Naive thymus-derived CD4-positive, alpha-beta T cell (primary cell): ENCODE results near the gene GAGE12J. TPM values are rescaled to one million over a fixed set of nuclear protein-coding genes. Genes with fewer than 3 reads are reported as not detected.
"Not testable (repeated sequence)": the region's sequence is repeated elsewhere in the genome, so short reads cannot be mapped to it uniquely, and the experiment has no call there.

Source experiments
- ATAC-seq: fragments of 150-1000 bp; cut with Tn5 transposase; 2 replicates; pipeline ENCODE4 v1.10.0; 2021; ENCODE audit warnings: mild to moderate bottlenecking, moderate library complexity
- CTCF ChIA-PET: fragments of 350-600 bp; sonication (Branson Sonifier 250); formaldehyde crosslinking; loops from one replicate; lab custom pipeline; 2021; ENCODE audit warnings: antibody characterized with exemption; lab: Charles Lee
- POLR2A ChIA-PET: fragments of 350-600 bp; sonication (Branson Sonifier 250); formaldehyde crosslinking; loops from one replicate; lab custom pipeline; 2021; ENCODE audit warnings: antibody characterized with exemption, inconsistent platforms; lab: Charles Lee
- DNase-seq, 9 donors: peaks; one replicate each; pipeline versions ENCODE4 v3.0.0 to v3.0.0-alpha.2; 2020 to 2022; ENCODE audit warnings: mixed read lengths in 1 of 9
- H3K27ac ChIP-seq: one replicate; pipeline ENCODE4 v1.7.0; 2013; ENCODE audit warnings: mild to moderate bottlenecking, low read depth, low read length, moderate library complexity
- H3K27me3 ChIP-seq, 2 donors: one replicate each; pipeline ENCODE4 v1.7.0; 2013; ENCODE audit warnings: low read length in 2 of 2, mild to moderate bottlenecking in 2 of 2, moderate library complexity in 2 of 2; ENCODE audit not compliant: control insufficient read depth in 2 of 2, insufficient read depth in 2 of 2
- H3K36me3 ChIP-seq, 3 experiments: 1 replicate in 2 of 3; 2 replicates in 1 of 3; pipeline ENCODE4 v1.7.0; 2013; ENCODE audit warnings: low read length in 3 of 3, mild to moderate bottlenecking in 3 of 3, moderate library complexity in 1 of 3; ENCODE audit not compliant: insufficient read depth in 3 of 3, control insufficient read depth in 2 of 3
- H3K4me1 ChIP-seq, 2 donors: one replicate each; pipeline ENCODE4 v1.7.0; 2013; ENCODE audit warnings: low read length in 2 of 2, mild to moderate bottlenecking in 2 of 2, moderate library complexity in 1 of 2; ENCODE audit not compliant: control insufficient read depth in 2 of 2, insufficient read depth in 2 of 2
- H3K4me3 ChIP-seq: 2 replicates; pipeline ENCODE4 v1.7.0; 2013; ENCODE audit warnings: mild to moderate bottlenecking, low read length
- H3K9me3 ChIP-seq, 3 experiments: 1 replicate in 2 of 3; 2 replicates in 1 of 3; pipeline ENCODE4 v1.7.0; 2013; ENCODE audit warnings: low read length in 3 of 3; ENCODE audit not compliant: control insufficient read depth in 2 of 3
- H3K27ac Mint-ChIP-seq, 9 donors: one replicate each; pipeline ENCODE4 v1.8.0; 2020 to 2022; ENCODE audit warnings: mixed read lengths in 9 of 9, mild to moderate bottlenecking in 8 of 9, moderate library complexity in 5 of 9, inconsistent platforms in 2 of 9
- H3K27me3 Mint-ChIP-seq, 5 donors: one replicate each; pipeline ENCODE4 v1.8.0; 2021 to 2022; ENCODE audit warnings: mixed read lengths in 5 of 5, mild to moderate bottlenecking in 1 of 5
- H3K36me3 Mint-ChIP-seq, 5 donors: one replicate each; pipeline ENCODE4 v1.8.0; 2020 to 2022; ENCODE audit warnings: mixed read lengths in 5 of 5, mild to moderate bottlenecking in 3 of 5, inconsistent platforms in 1 of 5
- H3K4me1 Mint-ChIP-seq, 7 donors: one replicate each; pipeline ENCODE4 v1.8.0; 2020 to 2022; ENCODE audit warnings: mixed read lengths in 7 of 7, mild to moderate bottlenecking in 3 of 7, inconsistent platforms in 1 of 7
- H3K4me3 Mint-ChIP-seq, 10 donors: one replicate each; pipeline ENCODE4 v1.8.0; 2020 to 2022; ENCODE audit warnings: mild to moderate bottlenecking in 10 of 10, mixed read lengths in 10 of 10, moderate library complexity in 6 of 10, inconsistent platforms in 2 of 10
- H3K9me3 Mint-ChIP-seq, 11 donors: one replicate each; pipeline ENCODE4 v1.8.0; 2020 to 2022; ENCODE audit warnings: mixed read lengths in 11 of 11, mild to moderate bottlenecking in 4 of 11, inconsistent platforms in 1 of 11, moderate library complexity in 1 of 11
- intact Hi-C, 2 donors: fragments of 100-400 bp; cut with micrococcal nuclease; formaldehyde crosslinking; loops; one replicate each; pipeline ENCODE4 v1.15.1; 2023
- polyA plus RNA-seq, 2 donors: library from polyadenylated mRNA; unstranded; fragments of 300-500 nt; fragmentation: Illumina TruSeq; gene quantifications; one replicate each; pipeline ENCODE4 v1.2.3, GENCODE V29; 2021
- total RNA-seq, 6 experiments: library from RNA in 5 of 6; stranded (reverse) in 5 of 6; gene quantifications; 1 replicate in 5 of 6; 2 replicates in 1 of 6; pipeline ENCODE4 v1.2.3 and lab custom pipeline; 2021 to 2026

The GAGE12J gene, protein sequence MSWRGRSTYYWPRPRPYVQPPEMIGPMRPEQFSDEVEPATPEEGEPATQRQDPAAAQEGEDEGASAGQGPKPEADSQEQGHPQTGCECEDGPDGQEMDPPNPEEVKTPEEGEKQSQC
- total RNA-seq (not detected), polyA plus RNA-seq (not detected), total RNA-seq (lab: John Stamatoyannopoulos, UW) (not detected)

- H3K4me3 ChIP-seq, H3K27ac Mint-ChIP-seq, DNase-seq, H3K27me3 ChIP-seq, H3K4me1 ChIP-seq, H3K27ac ChIP-seq, CTCF ChIA-PET, ATAC-seq, H3K4me3 Mint-ChIP-seq, POLR2A ChIA-PET, intact Hi-C loops, H3K27me3 Mint-ChIP-seq, H3K36me3 ChIP-seq, H3K4me1 Mint-ChIP-seq, H3K36me3 Mint-ChIP-seq, H3K9me3 Mint-ChIP-seq, H3K9me3 ChIP-seq: not testable (repeated sequence)
Observed at GRCh38 chrX:49321737-49322136, at the start of gene GAGE12J. Gene GAGE12J (plus strand): TSS chrX:49322037. CDS start chrX:49323194, 1,157 bp downstream.

DNA sequence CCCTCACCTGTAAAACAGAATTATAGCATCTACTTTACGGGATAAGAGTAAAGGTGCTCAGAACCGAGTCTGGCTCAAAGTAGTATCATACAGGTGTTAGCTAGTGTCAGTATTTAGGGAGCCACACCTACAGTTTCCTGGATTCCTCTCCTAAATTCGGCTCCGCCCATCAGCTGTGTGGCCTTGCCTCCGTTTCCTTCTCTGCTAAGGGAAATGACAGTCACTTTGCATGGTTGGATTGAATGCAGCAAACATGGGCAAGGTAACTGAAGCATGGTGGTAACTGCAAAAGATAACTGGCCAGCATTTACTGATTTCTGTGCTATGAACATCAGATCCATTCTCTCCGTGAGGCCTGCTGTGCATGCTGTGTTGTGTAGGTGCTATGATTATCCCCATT is 49.4 kb upstream of the GAGE12J start:
- Mint-ChIP-seq H3K4me3 (peak overlapping the region; percentile 73 to 91 (median 84)), H3K27me3 (no peaks in the 10 kb centered on the region), H3K9me3 (peaks cover 0 to 5% (median 0%) of the 10 kb centered on the region in 11 donors), H3K4me1 (peaks cover 36 to 80% (median 73%) of the 10 kb centered on the region in 7 donors), H3K36me3 (peaks cover 0 to 39% (median 10%) of the 10 kb centered on the region in 5 donors), H3K27ac (peak overlapping the region; percentile 78 to 96 (median 88))
- intact Hi-C loops = loop anchor here (5.0 kb wide), 2 partner anchors 355 to 605 kb away; partner anchors contain the start of genes PIM2 (in 1 of the 2) and USP27X (in 1 of the 2)
- Histone ChIP-seq H3K36me3 (no peaks in the 10 kb centered on the region), H3K27ac (peak overlapping the region; percentile 99), H3K27me3 (no peaks in the 10 kb centered on the region), H3K4me3 (peak overlapping the region; percentile 53), H3K9me3 (no peaks in the 10 kb centered on the region), H3K4me1 (peaks cover 62 to 64% of the 10 kb centered on the region in 2 donors)
- ChIA-PET POLR2A (interaction anchor here (0.6 to 2.8 kb wide), 11 partner anchors 9 to 698 kb away, joined by 3 to 20 read pairs (median 4); partner anchors contain the start of genes CCDC22 and RBM3), CTCF (interaction anchor here (2.0 kb wide), 1 partner anchor 19 kb away, joined by 6 read pairs; no protein-coding TSS in a partner anchor)
- ATAC-seq (no peak), DNase-seq (peak in 6 of 9 donors; percentile 15 to 54 (median 28))

GRCh38 chrX:49273181-49273727 is 48.6 kb upstream of the GAGE12J start:
- no peaks in the 10 kb centered on the region for H3K27me3 Mint-ChIP-seq
- H3K36me3 Mint-ChIP-seq = peaks cover 0 to 47% (median 10%) of the 10 kb centered on the region in 5 donors
- peaks cover 42 to 80% (median 73%) of the 10 kb centered on the region in 7 donors for H3K4me1 Mint-ChIP-seq
- peak in 8 of 9 donors; percentile 39 to 73 (median 52) for DNase-seq
- peaks cover 0 to 5% (median 0%) of the 10 kb centered on the region in 11 donors for H3K9me3 Mint-ChIP-seq
- ChIA-PET CTCF (interaction anchor here (2.0 kb wide), 1 partner anchor 19 kb away, joined by 6 read pairs; no protein-coding TSS in a partner anchor), POLR2A (interaction anchor here (0.7 to 2.8 kb wide), 9 partner anchors 11 to 699 kb away, joined by 3 to 20 read pairs (median 3); partner anchors contain the start of genes CCDC22 and RBM3)
- Histone ChIP-seq H3K27ac (peak overlapping the region; percentile 99), H3K4me3 (peak overlapping the region; percentile 53), H3K27me3 (no peaks in the 10 kb centered on the region), H3K9me3 (no peaks in the 10 kb centered on the region), H3K36me3 (no peaks in the 10 kb centered on the region), H3K4me1 (peaks cover 69 to 72% of the 10 kb centered on the region in 2 donors)
- intact Hi-C loops = loop anchor here (1.0 to 5.0 kb wide), 4 partner anchors 9 to 604 kb away; partner anchors contain the start of genes PIM2 (in 1 of the 2) and USP27X (in 1 of the 2)
- H3K4me3 Mint-ChIP-seq = peak overlapping the region; percentile 73 to 91 (median 84)
- no peak for ATAC-seq
- H3K27ac Mint-ChIP-seq = peak overlapping the region; percentile 58 to 96 (median 88)

DNA sequence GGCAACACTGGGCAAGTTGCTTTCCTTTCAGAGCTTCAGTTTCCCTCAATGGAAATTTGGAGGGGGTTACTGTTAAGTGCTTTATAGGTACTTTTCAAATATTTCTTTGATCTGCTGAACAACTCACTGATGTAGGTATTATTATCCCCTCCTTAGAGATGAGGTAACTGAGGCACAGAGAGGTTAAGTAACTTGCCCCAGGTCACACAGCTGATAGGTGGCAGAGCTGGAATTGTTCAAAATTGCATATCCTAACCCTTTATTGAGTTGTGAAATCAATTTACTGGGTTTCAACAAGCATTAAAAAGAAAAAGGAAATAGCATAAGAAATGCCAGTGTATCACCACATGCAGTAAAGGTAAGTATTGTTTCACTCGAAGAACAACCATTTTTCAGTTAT is 45.6 kb upstream of the GAGE12J start:
- no peak overlapping the region for H3K4me3 ChIP-seq
- no peak for DNase-seq
- peaks cover 0 to 2% (median 0%) of the 10 kb centered on the region in 11 donors for H3K9me3 Mint-ChIP-seq
- no peaks in the 10 kb centered on the region for H3K27me3 Mint-ChIP-seq
- H3K4me3 Mint-ChIP-seq = peak overlapping the region in 6 of 10 donors; percentile 4 to 91 (median 82)
- no peaks in the 10 kb centered on the region for H3K27me3 ChIP-seq
- peak overlapping the region in 5 of 9 donors; percentile 14 to 78 (median 59) for H3K27ac Mint-ChIP-seq
- intact Hi-C loops = loop anchor here in 1 of 2 donors (5.0 kb wide), 1 partner anchor 476 kb away; no protein-coding TSS in a partner anchor
- no peak for ATAC-seq
- H3K4me1 Mint-ChIP-seq = peaks cover 41 to 90% (median 79%) of the 10 kb centered on the region in 7 donors
- no peaks in the 10 kb centered on the region for H3K36me3 ChIP-seq
- peak overlapping the region; percentile 50 for H3K27ac ChIP-seq
- H3K36me3 Mint-ChIP-seq = peaks cover 0 to 54% (median 6%) of the 10 kb centered on the region in 5 donors
- peaks cover 68 to 80% of the 10 kb centered on the region in 2 donors for H3K4me1 ChIP-seq
- POLR2A ChIA-PET = interaction anchor here (0.8 to 2.4 kb wide), 4 partner anchors 9 to 33 kb away, joined by 3 to 11 read pairs (median 4); no protein-coding TSS in a partner anchor
- CTCF ChIA-PET = no interaction called here
- H3K9me3 ChIP-seq = no peaks in the 10 kb centered on the region

GRCh38 chrX:49276671-49277534 is 44.9 kb upstream of the GAGE12J start:
- no peak for ATAC-seq
- Mint-ChIP-seq H3K36me3 (peaks cover 0 to 50% (median 5%) of the 10 kb centered on the region in 5 donors), H3K27me3 (no peaks in the 10 kb centered on the region), H3K4me1 (peaks cover 39 to 87% (median 78%) of the 10 kb centered on the region in 7 donors), H3K4me3 (peak overlapping the region; percentile 32 to 91 (median 76)), H3K9me3 (no peaks in the 10 kb centered on the region), H3K27ac (peak overlapping the region; percentile 76 to 94 (median 88))
- Histone ChIP-seq H3K4me1 (peaks cover 61 to 77% of the 10 kb centered on the region in 2 donors), H3K9me3 (no peaks in the 10 kb centered on the region), H3K36me3 (no peaks in the 10 kb centered on the region), H3K27ac (peak overlapping the region; percentile 50), H3K4me3 (no peak overlapping the region), H3K27me3 (no peaks in the 10 kb centered on the region)
- CTCF ChIA-PET = no interaction called here
- POLR2A ChIA-PET = interaction anchor here (1.9 to 2.4 kb wide), 2 partner anchors 14 to 33 kb away, joined by 4 to 11 read pairs; no protein-coding TSS in a partner anchor
- no peak for DNase-seq
- intact Hi-C loops = loop anchor here in 1 of 2 donors (5.0 kb wide), 1 partner anchor 475 kb away; no protein-coding TSS in a partner anchor

GRCh38 chrX:49277535-49277830 is 44.4 kb upstream of the GAGE12J start:
- peaks cover 56 to 81% of the 10 kb centered on the region in 2 donors for H3K4me1 ChIP-seq

More at GRCh38 chrX:49277535-49277830, 44.4 kb upstream of the GAGE12J start:
- no peaks in the 10 kb centered on the region for H3K36me3 ChIP-seq
- ATAC-seq (no peak), DNase-seq (peak in 2 of 9 donors; percentile 25 to 29)
- POLR2A ChIA-PET = interaction anchor here (1.9 to 2.4 kb wide), 2 partner anchors 14 to 32 kb away, joined by 4 to 11 read pairs; no protein-coding TSS in a partner anchor
- H3K4me3 Mint-ChIP-seq = peak overlapping the region; percentile 32 to 91 (median 74)
- peak overlapping the region; percentile 50 for H3K27ac ChIP-seq
- no peak overlapping the region for H3K4me3 ChIP-seq
- H3K9me3 Mint-ChIP-seq = no peaks in the 10 kb centered on the region
- H3K36me3 Mint-ChIP-seq = peaks cover 0 to 49% (median 5%) of the 10 kb centered on the region in 5 donors
- peaks cover 45 to 87% (median 80%) of the 10 kb centered on the region in 7 donors for H3K4me1 Mint-ChIP-seq
- no peaks in the 10 kb centered on the region for H3K27me3 Mint-ChIP-seq
- intact Hi-C loops = loop anchor here in 1 of 2 donors (5.0 kb wide), 1 partner anchor 475 kb away; no protein-coding TSS in a partner anchor
- H3K9me3 ChIP-seq = no peaks in the 10 kb centered on the region
- H3K27ac Mint-ChIP-seq = peak overlapping the region; percentile 76 to 94 (median 88)
- no peaks in the 10 kb centered on the region for H3K27me3 ChIP-seq
- CTCF ChIA-PET = no interaction called here
